ENCODE results near the gene FRMPD1.

DNA sequence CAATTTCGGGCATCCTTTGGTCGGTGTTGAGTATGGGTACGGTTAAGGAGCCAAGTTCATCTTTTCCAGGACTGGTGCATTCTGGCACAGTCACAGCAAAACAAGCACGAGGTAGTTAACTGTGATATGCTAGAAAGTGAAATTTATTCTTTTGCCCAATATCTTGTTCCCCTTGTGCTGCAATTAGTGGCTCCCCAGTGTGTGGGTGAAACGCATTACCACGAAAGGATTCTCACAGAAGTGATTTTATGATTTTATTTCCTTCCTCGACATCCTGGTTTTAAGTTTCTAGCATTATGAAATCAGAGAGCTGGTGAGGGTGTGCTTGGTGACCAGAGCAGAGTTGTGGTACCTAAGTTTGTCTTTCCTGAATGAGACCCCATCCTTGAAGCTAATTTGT is 1.5 kb downstream of the FRMPD1 start:
- no peak for TF ChIP-seq TEAD4 (IDR thresholded peaks at IDR 0.05)
- TF ChIP-seq, protein P1, sequence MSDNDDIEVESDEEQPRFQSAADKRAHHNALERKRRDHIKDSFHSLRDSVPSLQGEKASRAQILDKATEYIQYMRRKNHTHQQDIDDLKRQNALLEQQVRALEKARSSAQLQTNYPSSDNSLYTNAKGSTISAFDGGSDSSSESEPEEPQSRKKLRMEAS (IDR thresholded peaks at IDR 0.05): no peak
- no peak for TF ChIP-seq YY1 (IDR thresholded peaks at IDR 0.05; ENCODE audit: low read depth)
- TF ChIP-seq FOXM1 (IDR thresholded peaks at IDR 0.05; ENCODE audit: borderline replicate concordance, low read depth): no peak
- TF ChIP-seq TAF1 (IDR thresholded peaks at IDR 0.05; ENCODE audit: low read depth): no peak
- TF ChIP-seq CREB1 (IDR thresholded peaks at IDR 0.05; ENCODE audit: low read depth): no peak
- TF ChIP-seq, protein P2, sequence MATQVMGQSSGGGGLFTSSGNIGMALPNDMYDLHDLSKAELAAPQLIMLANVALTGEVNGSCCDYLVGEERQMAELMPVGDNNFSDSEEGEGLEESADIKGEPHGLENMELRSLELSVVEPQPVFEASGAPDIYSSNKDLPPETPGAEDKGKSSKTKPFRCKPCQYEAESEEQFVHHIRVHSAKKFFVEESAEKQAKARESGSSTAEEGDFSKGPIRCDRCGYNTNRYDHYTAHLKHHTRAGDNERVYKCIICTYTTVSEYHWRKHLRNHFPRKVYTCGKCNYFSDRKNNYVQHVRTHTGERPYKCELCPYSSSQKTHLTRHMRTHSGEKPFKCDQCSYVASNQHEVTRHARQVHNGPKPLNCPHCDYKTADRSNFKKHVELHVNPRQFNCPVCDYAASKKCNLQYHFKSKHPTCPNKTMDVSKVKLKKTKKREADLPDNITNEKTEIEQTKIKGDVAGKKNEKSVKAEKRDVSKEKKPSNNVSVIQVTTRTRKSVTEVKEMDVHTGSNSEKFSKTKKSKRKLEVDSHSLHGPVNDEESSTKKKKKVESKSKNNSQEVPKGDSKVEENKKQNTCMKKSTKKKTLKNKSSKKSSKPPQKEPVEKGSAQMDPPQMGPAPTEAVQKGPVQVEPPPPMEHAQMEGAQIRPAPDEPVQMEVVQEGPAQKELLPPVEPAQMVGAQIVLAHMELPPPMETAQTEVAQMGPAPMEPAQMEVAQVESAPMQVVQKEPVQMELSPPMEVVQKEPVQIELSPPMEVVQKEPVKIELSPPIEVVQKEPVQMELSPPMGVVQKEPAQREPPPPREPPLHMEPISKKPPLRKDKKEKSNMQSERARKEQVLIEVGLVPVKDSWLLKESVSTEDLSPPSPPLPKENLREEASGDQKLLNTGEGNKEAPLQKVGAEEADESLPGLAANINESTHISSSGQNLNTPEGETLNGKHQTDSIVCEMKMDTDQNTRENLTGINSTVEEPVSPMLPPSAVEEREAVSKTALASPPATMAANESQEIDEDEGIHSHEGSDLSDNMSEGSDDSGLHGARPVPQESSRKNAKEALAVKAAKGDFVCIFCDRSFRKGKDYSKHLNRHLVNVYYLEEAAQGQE (IDR thresholded peaks at IDR 0.05; ENCODE audit: low read depth): no peak
- no peak for TF ChIP-seq TCF12 (IDR thresholded peaks at IDR 0.05; ENCODE audit: low read depth)
- no peak for TF ChIP-seq CEBPB (IDR thresholded peaks at IDR 0.05)
- no peak for TF ChIP-seq EGR1 (IDR thresholded peaks at IDR 0.05)
- TF ChIP-seq, protein P3, sequence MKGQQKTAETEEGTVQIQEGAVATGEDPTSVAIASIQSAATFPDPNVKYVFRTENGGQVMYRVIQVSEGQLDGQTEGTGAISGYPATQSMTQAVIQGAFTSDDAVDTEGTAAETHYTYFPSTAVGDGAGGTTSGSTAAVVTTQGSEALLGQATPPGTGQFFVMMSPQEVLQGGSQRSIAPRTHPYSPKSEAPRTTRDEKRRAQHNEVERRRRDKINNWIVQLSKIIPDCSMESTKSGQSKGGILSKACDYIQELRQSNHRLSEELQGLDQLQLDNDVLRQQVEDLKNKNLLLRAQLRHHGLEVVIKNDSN (IDR thresholded peaks at IDR 0.05): no peak
- TF ChIP-seq NFIC (IDR thresholded peaks at IDR 0.05): no peak
- TF ChIP-seq RAD21 (IDR thresholded peaks at IDR 0.05; ENCODE audit: low read depth): no peak
- TF ChIP-seq EP300 (IDR thresholded peaks at IDR 0.05; ENCODE audit: borderline replicate concordance): no peak
